ENCODE results near the gene PFN4. TPM values are rescaled to one million over a fixed set of nuclear protein-coding genes. Genes with fewer than 3 reads are reported as not detected.
A peak's percentile ranks its signal among the peaks of the same experiment; 100 is the strongest.

Gene PFN4
- total RNA-seq, 1 donor from 2014 or later: not detected

DNA sequence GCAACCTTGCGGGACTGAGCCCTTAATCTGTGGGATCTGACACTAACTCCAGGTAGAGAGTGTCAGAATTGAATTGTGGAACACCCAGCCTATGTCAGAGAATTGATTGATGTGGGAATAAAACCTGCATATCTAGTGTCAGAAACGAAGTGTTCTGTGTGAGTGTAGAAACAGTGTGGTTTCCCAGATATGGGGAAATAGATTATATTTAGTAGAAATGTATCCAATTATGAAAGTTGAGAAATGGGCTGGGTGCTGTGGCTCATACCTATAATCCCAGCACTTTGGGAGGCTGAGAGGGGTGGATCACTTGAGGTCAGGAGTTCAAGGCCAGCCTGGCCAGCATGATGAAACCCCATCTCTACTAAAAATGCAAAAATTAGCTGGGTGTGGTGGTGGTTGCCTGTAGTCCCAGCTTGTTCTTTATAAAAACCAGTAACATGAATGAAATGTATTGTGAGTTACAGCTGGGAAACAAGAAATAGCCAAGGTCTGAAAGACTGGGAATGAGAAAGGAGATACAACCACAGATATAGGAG lies 34.2 kb downstream of the PFN4 start:
- no peaks in the 10 kb centered on the region for H3K27me3 ChIP-seq
- peaks cover 11 to 29% of the 10 kb centered on the region in 2 donors for H3K36me3 ChIP-seq
- intact Hi-C loops (cut with DNase I): no loop called here
- peaks cover 0 to 1% of the 10 kb centered on the region in 2 donors for H3K4me1 ChIP-seq
- DNase-seq (ENCODE audit: low spot score in 2 of 2): no peak
- no peak overlapping the region for H3K4me3 ChIP-seq
- TF ChIP-seq, protein P1, sequence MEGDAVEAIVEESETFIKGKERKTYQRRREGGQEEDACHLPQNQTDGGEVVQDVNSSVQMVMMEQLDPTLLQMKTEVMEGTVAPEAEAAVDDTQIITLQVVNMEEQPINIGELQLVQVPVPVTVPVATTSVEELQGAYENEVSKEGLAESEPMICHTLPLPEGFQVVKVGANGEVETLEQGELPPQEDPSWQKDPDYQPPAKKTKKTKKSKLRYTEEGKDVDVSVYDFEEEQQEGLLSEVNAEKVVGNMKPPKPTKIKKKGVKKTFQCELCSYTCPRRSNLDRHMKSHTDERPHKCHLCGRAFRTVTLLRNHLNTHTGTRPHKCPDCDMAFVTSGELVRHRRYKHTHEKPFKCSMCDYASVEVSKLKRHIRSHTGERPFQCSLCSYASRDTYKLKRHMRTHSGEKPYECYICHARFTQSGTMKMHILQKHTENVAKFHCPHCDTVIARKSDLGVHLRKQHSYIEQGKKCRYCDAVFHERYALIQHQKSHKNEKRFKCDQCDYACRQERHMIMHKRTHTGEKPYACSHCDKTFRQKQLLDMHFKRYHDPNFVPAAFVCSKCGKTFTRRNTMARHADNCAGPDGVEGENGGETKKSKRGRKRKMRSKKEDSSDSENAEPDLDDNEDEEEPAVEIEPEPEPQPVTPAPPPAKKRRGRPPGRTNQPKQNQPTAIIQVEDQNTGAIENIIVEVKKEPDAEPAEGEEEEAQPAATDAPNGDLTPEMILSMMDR (IDR thresholded peaks at IDR 0.05): no peak
- H3K9me3 ChIP-seq: no peaks in the 10 kb centered on the region
- H3K27ac ChIP-seq: no peak overlapping the region

DNA sequence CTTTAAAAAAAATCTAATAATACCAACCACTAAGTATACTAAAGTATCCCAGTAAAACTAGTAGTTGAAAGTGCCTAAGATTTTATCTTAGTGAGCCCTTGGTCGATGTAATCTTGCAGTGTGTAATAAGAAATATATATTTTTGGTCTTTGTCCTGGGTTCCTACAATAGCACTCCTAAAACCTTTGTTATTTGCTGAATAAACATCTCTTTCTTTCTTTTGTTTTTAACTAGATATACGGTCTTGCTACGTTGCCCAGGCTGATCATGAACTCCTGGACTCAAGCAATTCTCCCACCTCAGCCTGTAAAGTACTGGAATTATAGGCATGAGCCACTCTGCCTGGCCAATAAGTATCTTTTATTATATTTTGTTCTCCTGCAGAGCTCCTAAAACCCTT lies 36.1 kb downstream of the PFN4 start:
- H3K4me1 ChIP-seq: peaks cover 0 to 9% of the 10 kb centered on the region in 2 donors
- H3K36me3 ChIP-seq: peaks cover 11 to 29% of the 10 kb centered on the region in 2 donors
- intact Hi-C loops (cut with DNase I): no loop called here
- no peaks in the 10 kb centered on the region for H3K27me3 ChIP-seq
- TF ChIP-seq, protein P1 (IDR thresholded peaks at IDR 0.05): no peak
- no peak overlapping the region for H3K4me3 ChIP-seq
- DNase-seq (ENCODE audit: low spot score in 2 of 2): no peak
- no peak overlapping the region for H3K27ac ChIP-seq
- H3K9me3 ChIP-seq: no peaks in the 10 kb centered on the region

DNA sequence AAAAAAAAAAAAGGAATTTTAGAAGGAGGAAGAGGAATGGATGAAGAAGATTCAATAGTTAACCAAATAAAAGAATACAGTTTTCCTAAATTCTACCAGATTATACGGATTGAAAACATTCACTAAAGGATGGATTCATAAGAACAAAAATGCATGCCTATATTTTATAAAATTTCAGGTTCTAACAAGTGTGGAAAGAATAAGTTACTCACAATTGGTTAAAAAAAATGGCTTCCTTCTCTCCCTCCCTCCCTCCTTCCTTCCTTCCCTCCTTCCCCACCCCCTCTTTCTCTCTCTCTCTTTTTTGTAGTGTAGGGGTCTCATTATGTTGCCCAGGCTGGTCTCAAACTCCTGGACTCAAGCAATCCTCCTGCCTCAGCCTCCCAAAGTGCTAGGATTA lies 36.9 kb downstream of the PFN4 start:
- DNase-seq (ENCODE audit: low spot score in 2 of 2): no peak
- H3K27ac ChIP-seq: no peak overlapping the region

DNA sequence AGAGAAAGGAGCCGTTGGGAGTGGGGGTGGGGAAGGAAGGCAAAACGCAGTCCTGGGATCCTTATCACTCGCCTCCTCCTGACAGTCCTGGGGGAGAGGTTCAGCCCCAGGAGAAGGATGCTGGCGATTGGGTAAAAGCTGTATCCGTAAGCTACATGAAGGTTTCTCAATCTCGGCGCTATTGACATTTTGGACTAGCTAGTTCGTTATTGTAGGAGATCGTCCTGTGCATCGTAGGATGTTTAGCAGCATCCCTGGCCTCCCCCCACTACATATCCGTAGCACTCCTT lies 38.0 kb downstream of the PFN4 start:
- no peak for DNase-seq (ENCODE audit: low spot score in 2 of 2)
- TF ChIP-seq, protein P1 (IDR thresholded peaks at IDR 0.05): no peak
- Histone ChIP-seq H3K27ac (peak overlapping the region; percentile 77 to 92), H3K27me3 (no peaks in the 10 kb centered on the region), H3K4me3 (peak overlapping the region; percentile 63 to 80), H3K36me3 (peaks cover 20 to 39% of the 10 kb centered on the region in 2 donors), H3K9me3 (no peaks in the 10 kb centered on the region), H3K4me1 (peaks cover 0 to 9% of the 10 kb centered on the region in 2 donors)
- intact Hi-C loops (cut with DNase I): loop anchor here (2.0 kb wide), 1 partner anchor 38 kb away; the partner anchor contains the start of genes FAM228B and PFN4

More for the DNA sequence above, 36.9 kb downstream of the PFN4 start:
- intact Hi-C loops (cut with DNase I): no loop called here
- Histone ChIP-seq H3K4me1 (peaks cover 0 to 9% of the 10 kb centered on the region in 2 donors), H3K9me3 (no peaks in the 10 kb centered on the region), H3K27me3 (no peaks in the 10 kb centered on the region), H3K36me3 (peaks cover 15 to 33% of the 10 kb centered on the region in 2 donors), H3K4me3 (no peak overlapping the region)
- TF ChIP-seq, protein P1 (IDR thresholded peaks at IDR 0.05): no peak

DNA sequence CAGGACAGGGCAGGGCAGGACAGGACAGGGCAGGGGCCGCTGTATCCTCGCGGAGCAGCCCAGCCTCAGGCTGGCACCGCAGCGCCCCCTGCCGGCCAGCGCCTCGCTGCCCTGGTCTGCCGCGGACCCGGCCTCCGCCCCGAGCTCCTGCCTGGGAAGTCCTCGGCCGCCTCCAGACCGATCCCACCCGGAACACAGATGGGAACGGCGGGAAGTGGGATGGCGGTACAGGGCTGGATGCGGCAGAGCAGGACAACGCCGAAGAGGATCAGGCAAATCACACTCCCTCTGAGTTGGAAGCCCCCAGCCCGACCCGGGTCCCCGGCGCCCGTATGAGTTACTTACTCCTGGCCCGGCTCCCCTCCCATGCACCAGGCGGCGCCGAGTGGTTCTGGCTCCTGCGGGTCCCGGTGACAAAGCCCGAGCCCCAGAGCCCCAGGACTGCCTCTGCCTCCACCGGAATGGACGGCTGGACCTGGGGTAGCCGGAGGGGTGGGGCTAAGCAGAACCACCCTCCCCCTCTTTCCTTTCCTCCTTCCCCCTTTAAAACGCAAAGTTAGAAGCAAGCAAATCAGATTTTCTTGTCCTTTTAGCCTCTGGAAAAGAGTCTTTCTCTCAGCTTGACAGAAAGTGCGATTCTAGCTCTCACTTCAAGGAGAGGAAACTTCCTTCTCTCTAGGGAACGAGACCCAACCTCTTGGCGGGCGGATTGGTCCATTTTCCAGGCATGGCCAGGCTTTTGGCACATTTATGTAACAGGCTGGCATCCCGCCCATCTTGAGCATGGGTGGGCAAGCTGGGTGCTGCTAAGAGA lies 38.5 kb downstream of the PFN4 start, which contains the start of gene TP53I3:
Gene TP53I3, minus strand, starts transcription at position 449 of the 814 bp plus-strand sequence. CDS start 508 bp downstream, outside the sequence.
- intact Hi-C loops (cut with DNase I): loop anchor here (1.0 to 5.0 kb wide), 4 partner anchors 8 to 262 kb away; partner anchors contain the start of genes ATAD2B, FAM228B, PFN4 and SF3B6
- peaks cover 20 to 38% of the 10 kb centered on the region in 2 donors for H3K36me3 ChIP-seq
- no peaks in the 10 kb centered on the region for H3K27me3 ChIP-seq
- DNase-seq (ENCODE audit: low spot score in 2 of 2): peak; percentile 67 to 92
- TF ChIP-seq, protein P1 (IDR thresholded peaks at IDR 0.05): peak; percentile 94 to 97 (median 95)
- H3K9me3 ChIP-seq: no peaks in the 10 kb centered on the region
- H3K4me1 ChIP-seq: peaks cover 0 to 9% of the 10 kb centered on the region in 2 donors
- peak within 1 kb of the TSS; percentile 63 to 80 for H3K4me3 ChIP-seq
- H3K27ac ChIP-seq: peak within 1 kb of the TSS; percentile 77 to 92

All from ascending aorta (tissue), 2 donors.